Activated CD8-positive, alpha-beta memory T cell treated with anti-CD3 and anti-CD28 coated beads for 4 hours (primary cell): ENCODE data around the gene ZNF263.

Source experiments
- DNase-seq, 2 donors: peaks; one replicate each; pipeline ENCODE4 v3.0.0-alpha.2; 2020; ENCODE audit warnings: low read depth in 2 of 2

Gene ZNF263

DNA sequence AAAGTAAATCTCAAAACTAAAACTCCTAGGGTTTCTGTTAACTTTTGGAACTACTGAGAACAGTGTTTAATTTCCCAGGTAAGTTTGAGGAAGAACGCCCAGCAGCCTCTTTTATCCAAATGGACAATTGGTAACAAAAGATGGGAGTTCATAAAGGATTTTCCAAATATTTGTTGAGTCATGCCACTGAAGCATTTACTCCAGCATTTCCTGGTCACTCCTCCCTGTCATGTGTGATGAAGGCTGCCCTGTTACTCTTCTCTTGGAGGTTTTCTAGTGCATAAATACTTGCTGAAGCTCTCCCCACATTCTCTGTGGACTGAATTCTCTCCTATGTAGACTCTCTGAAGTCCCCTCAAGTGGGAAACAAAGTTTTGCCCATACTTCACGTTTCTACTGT is 38.5 kb downstream of the ZNF263 start:
- DNase-seq = no peak

DNA sequence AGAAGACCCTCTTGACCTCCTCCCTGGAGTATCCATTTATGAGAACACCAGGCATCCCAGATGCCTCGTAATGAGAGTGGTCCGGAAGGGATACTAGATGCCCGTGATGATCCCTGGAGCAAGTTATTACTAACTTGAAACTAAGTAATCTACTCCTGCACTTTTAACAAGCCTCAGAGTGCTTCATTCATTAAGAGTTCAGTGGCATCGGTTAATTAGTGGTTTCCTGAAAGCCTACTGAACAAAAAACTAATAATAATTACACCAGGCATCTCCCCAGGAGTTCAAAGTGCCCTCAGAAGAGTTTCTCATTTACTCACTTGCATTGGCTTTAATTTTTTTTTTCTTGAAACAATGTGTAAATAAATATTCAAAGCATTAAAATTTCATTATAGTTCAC is 44.2 kb downstream of the ZNF263 start:
- DNase-seq = no peak

DNA sequence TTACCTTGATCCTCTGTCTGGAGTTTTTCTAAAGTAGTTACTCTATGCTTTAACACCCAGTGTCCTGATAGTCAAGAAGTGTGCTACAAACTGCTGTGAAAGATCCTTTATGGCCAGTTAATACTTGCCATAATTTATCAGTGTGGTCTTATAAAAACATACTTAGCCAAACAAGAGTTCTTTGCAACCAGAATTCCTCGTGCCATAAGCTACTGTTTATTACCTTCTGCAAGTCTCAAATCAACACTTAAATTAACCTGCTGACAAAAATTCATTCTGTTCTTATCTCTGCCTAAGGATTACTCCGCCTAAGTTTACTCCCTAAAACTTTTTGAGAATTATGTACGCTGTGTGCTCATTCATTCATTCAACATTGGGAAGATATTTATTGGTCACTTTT is 44.8 kb downstream of the ZNF263 start:
- no peak for DNase-seq

DNA sequence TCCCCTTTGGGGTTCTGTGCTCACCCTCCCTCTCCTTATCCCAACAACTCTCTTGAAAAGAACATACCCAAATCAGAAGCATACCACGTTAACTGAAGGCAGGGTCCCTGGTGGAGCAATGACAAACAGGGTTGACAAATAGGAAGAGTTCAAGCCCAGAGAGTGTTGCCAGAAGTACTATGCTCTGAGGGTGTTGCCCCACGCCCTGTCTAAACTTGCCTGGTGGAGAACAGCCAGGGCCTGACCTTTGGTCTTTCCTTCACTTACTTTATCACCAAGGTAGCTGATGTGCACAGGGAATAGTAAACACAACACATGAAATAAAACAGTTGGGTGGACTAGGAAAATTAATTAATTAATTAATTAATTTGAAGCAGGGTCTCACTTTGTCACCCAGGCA is 45.4 kb downstream of the ZNF263 start:
- DNase-seq = no peak
